Effector CD8-positive, alpha-beta T cell (primary cell): Measurements from ENCODE around the gene BLZF1.
A peak's percentile ranks its signal among the peaks of the same experiment; 100 is the strongest.
"Not testable (repeated sequence)": the region's sequence is repeated elsewhere in the genome, so short reads cannot be mapped to it uniquely, and the experiment has no call there.

Source experiments
- DNase-seq: peaks from one replicate; lab custom pipeline; 2025; lab: John Stamatoyannopoulos, UW

The BLZF1 gene

DNA sequence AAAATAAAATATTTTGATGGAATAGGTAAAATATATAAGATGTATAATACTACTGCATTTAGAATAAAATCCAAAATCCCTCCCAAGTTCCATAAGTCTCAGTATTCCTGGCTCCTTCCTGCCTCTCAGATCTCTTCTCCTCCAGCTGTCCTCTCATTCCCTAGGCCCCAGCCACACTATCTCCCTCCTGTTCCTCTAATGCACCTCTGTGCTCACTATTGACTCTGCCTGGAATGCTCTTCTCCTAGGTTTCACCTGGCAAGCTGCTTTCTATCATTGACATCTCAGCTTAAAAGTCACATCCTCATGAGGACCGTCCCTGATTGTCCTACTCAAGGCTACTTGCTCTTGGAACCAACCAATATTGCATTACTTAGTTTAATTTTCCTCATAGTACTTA, 7.6 kb upstream of the BLZF1 start:
- no peak for DNase-seq

- no peak for DNase-seq
These were observed 6.7 kb upstream of the BLZF1 start for GRCh38 chr1:169361281-169361680.

GRCh38 chr1:169363046-169363730, 4.8 kb upstream of the BLZF1 start:
- DNase-seq = no peak

- no peak for DNase-seq
These were observed 3.0 kb upstream of the BLZF1 start for GRCh38 chr1:169364948-169365347.

DNA sequence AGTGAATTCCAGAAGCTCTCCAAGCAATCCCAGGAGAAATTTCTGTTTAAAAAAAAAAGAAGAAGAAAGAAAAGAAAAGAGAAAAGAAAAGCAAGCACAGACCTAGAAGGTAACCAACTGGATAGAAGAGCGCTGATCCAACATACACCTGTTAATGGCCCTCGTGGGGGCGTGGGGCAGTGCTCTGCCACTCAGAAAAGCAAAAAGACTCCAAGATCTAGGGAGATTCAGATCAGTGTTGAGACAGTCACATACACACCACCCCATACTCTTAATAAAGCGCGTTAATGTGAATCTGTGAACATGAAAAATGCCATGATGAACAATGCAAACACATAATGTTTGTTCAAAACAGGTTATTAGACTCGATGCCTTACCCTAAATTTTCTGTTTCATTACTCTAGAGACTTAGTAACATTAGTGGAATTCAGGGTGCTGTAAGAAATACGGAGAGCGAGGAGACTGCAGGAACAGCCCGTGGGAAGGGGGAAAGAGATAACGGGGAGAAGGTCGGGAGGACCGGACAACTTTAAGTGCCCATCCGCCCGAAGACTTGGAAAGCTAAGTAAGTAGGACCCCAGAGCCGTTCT, 804 bp upstream of the BLZF1 start:
- no peak for DNase-seq

GRCh38 chr1:169368406-169368769, 393 bp downstream of the BLZF1 start:
- peak; percentile 8 for DNase-seq

GRCh38 chr1:169371404-169371803, 3.4 kb downstream of the BLZF1 start:
- no peak for DNase-seq

GRCh38 chr1:169381162-169381561, 13.2 kb downstream of the BLZF1 start:
- DNase-seq = no peak

- DNase-seq = no peak
These were observed 15.5 kb downstream of the BLZF1 start for GRCh38 chr1:169383449-169383848.

DNA sequence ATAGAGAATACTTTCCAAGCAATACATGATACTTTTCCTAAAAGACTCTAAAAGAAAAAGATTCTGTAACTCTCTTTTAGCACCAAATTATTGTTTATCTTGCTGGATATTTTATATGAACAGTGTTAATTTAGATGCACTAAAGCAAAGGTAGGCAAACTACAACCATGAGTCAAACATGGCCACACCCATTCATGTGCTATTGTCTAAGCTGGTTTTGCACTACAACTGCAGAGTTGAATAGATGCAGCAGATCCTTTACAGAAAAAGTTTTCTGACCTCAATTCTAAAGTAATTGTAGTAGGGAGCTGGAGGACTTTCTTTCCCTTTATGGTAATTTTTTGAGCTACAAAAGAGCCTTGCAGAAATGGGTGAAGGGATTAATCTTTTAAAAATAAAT, 19.4 kb downstream of the BLZF1 start:
- DNase-seq = no peak

DNA sequence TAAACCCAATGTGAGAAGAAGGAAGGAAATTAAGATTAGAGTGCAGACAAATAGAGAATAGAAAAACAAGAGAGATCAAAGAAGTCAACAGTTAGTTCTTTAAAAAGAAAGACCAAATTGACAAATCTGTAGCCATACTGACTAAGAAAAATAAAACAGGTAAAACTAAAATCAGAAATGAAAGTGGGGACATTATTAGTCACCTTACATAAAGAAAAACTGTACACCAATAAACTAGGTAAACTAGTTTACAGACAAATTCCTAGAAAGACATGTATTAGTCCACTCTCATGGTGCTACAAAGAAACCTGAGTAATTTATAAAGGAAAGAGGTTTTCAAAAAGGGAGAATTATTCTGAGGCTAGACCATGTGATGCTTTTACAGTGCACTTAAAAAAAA, 22.3 kb downstream of the BLZF1 start:
- no peak for DNase-seq

GRCh38 chr1:169392406-169392805, 24.4 kb downstream of the BLZF1 start:
- DNase-seq = no peak

GRCh38 chr1:169395955-169396354, 28.0 kb downstream of the BLZF1 start:
- no peak for DNase-seq

GRCh38 chr1:169402578-169402977, 34.6 kb downstream of the BLZF1 start:
- DNase-seq = not testable (repeated sequence)

DNA sequence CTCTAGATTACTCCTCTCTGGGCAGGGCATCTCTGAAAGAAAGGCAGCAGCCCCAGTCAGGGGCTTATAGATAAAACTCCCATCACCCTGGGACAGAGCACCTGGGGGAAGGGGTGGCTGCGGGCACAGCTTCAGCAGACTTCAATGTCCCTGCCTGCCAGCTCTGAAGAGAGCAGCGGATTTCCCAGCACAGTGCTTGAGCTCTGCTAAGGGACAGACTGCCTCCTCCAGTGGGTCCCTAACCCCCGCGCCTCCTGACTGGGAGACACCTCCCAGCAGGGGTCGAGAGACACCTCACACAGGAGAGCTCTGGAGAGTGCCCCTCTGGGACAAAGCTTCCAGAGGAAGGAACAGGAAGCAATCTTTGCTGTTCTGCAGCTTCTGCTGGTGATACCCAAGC, 40.3 kb downstream of the BLZF1 start:
- not testable (repeated sequence) for DNase-seq

- no peak for DNase-seq
These were observed 47.0 kb downstream of the BLZF1 start for GRCh38 chr1:169414952-169415351.

- DNase-seq = no peak
These were observed 53.3 kb downstream of the BLZF1 start for GRCh38 chr1:169421309-169421708.

DNA sequence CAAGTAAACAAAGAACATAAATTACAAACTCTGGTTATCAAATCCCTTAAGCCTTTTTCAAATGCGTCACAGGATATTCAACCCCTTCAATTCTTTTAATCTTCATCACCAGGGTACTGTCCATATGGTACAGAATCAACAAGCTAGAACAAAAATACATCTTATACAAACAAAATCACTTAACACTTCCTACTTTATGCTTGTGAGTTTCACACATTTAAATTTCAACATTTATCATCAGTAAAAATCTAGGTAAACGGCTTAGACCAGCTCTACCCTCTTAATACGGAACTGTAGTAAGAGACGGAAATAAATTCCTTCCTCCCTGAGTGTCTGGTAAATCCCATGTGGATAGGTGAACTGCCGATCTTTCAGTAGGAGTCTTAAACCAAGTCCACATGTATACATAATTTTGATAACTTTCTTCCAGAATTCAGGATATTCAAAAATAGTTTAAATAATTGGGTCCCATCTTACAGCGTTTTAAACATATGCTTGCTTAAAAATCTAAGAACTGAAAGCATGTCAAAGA, 58.2 kb downstream of the BLZF1 start:
- no peak for DNase-seq

GRCh38 chr1:169427081-169427641, 59.2 kb downstream of the BLZF1 start, which contains the start of gene CCDC181:
Gene CCDC181, minus strand, starts transcription at chr1:169427474. Its CDS starts 2,547 bp downstream, at chr1:169424927.
- DNase-seq = peak; percentile 29
